K562 (cell line): ENCODE data around the gene RUVBL2. TPM values are rescaled to one million over a fixed set of nuclear protein-coding genes. Genes with fewer than 3 reads are reported as not detected.
A peak's percentile ranks its signal among the peaks of the same experiment; 100 is the strongest.

ENCODE experiments used
- ATAC-seq: fragments of 200-7000 bp; cut with Tn5 transposase; 3 replicates; pipeline ENCODE4 v1.9.1; 2020; ENCODE audit warnings: moderate library complexity
- Bru-seq: library from RNA; stranded (reverse); fragments of 400-500 nt; gene quantifications from one replicate; lab custom pipeline; 2021; lab: Mats Ljungman, UMichigan
- BruChase-seq, 2 experiments: library from RNA; stranded (reverse); fragments of 400-500 nt; gene quantifications; one replicate each; lab custom pipeline; 2021; lab: Mats Ljungman, UMichigan
- BruUV-seq: library from RNA; stranded (reverse); fragments of 400-500 nt; replicated peaks from 2 replicates; lab custom pipeline; 2021; lab: Mats Ljungman, UMichigan
- CTCF ChIA-PET: fragments of 300-600 bp; formaldehyde crosslinking; extraction: SDS; loops from one replicate; lab custom pipeline; 2021; ENCODE audit warnings: low intra/inter-chr PET ratio; lab: Yijun Ruan, JAX
- POLR2A ChIA-PET: fragments of 300-600, 350-650 bp; sonication (Branson Sonifier 250); formaldehyde crosslinking; extraction: SDS; loops from one replicate; lab custom pipeline; 2021; ENCODE audit warnings: antibody characterized with exemption, inconsistent platforms; lab: Yijun Ruan, JAX
- DNase-seq, 4 experiments: peaks; one replicate each; pipeline versions ENCODE4 v3.0.0 to v3.0.0-alpha.2; 2011 to 2018; ENCODE audit warnings: low spot score in 3 of 4, mixed read lengths in 3 of 4; ENCODE audit errors: extremely low read depth in 1 of 4
- FAIRE-seq: peaks from 2 replicates; lab custom pipeline; 2011; peaks lifted over from hg19 to GRCh38; lab: Jason Lieb, UNC
- H2AFZ ChIP-seq: 2 replicates; pipeline ENCODE4 v1.6.0; 2011; ENCODE audit warnings: low read depth, low read length, control low read depth, inconsistent platforms
- H3K27ac ChIP-seq: fragments of 200-600 bp; 3 replicates; pipeline ENCODE4 v1.8.0; 2011; ENCODE audit warnings: low read depth, mild to moderate bottlenecking, control low read depth, inconsistent platforms, low read length, moderate library complexity, mixed read lengths; ENCODE audit errors: extremely low read depth
- H3K27me3 ChIP-seq, 2 experiments: fragments of 300-600 bp in 1 of 2; 2 replicates in 1 of 2; 3 replicates in 1 of 2; pipeline versions ENCODE4 v1.6.0 to v1.8.0; 2011; ENCODE audit warnings: inconsistent platforms in 2 of 2, low read length in 2 of 2, mild to moderate bottlenecking in 1 of 2, mixed read lengths in 1 of 2, moderate library complexity in 1 of 2; ENCODE audit not compliant: control insufficient read depth in 2 of 2, insufficient read depth in 2 of 2
- H3K36me3 ChIP-seq: fragments of 300-600 bp; 3 replicates; pipeline ENCODE4 v1.8.0; 2011; ENCODE audit warnings: mild to moderate bottlenecking, low read length, inconsistent platforms; ENCODE audit not compliant: control insufficient read depth, insufficient read depth
- H3K4me1 ChIP-seq, 2 experiments: fragments of 200-600 bp in 1 of 2; replicated peaks in 1 of 2; 2 replicates in 1 of 2; 3 replicates in 1 of 2; pipeline versions ENCODE4 v1.5.1 to v1.8.0; 2011; ENCODE audit warnings: inconsistent platforms in 2 of 2, low read length in 2 of 2, mild to moderate bottlenecking in 1 of 2, mixed read lengths in 1 of 2, moderate library complexity in 1 of 2; ENCODE audit not compliant: control insufficient read depth in 2 of 2, insufficient read depth in 2 of 2
- H3K4me2 ChIP-seq: 2 replicates; pipeline ENCODE4 v1.6.1; 2011; ENCODE audit warnings: low read length, control low read depth, inconsistent platforms, mixed read lengths; ENCODE audit not compliant: insufficient read depth
- H3K4me3 ChIP-seq: fragments of 200-600 bp; sonication (generic), shearing (Covaris generic); 2 replicates; pipeline ENCODE4 v1.5.1; 2016; ENCODE audit warnings: control low read depth, inconsistent platforms
- H3K79me2 ChIP-seq: fragments of 200-600 bp; 3 replicates; pipeline ENCODE4 v1.8.0; 2011; ENCODE audit warnings: low read length, inconsistent platforms; ENCODE audit not compliant: control insufficient read depth, insufficient read depth
- H3K9ac ChIP-seq, 2 experiments: 2 replicates each; pipeline versions ENCODE4 v1.6.0 to v1.6.1; 2011; ENCODE audit warnings: low read depth in 2 of 2, low read length in 2 of 2, control low read depth in 1 of 2, inconsistent platforms in 1 of 2, mild to moderate bottlenecking in 1 of 2, mixed read lengths in 1 of 2; ENCODE audit not compliant: insufficient read depth in 1 of 2
- H3K9me1 ChIP-seq: one replicate; pipeline ENCODE4 v1.6.0; 2011; ENCODE audit warnings: inconsistent platforms, mild to moderate bottlenecking, low read length, moderate library complexity; ENCODE audit not compliant: control insufficient read depth, insufficient read depth
- H3K9me3 ChIP-seq: replicated peaks from 2 replicates; pipeline ENCODE4 v1.5.1; 2011; ENCODE audit warnings: low read depth, low read length, inconsistent platforms; ENCODE audit not compliant: control insufficient read depth, insufficient read depth
- H4K20me1 ChIP-seq: replicated peaks from 2 replicates; pipeline ENCODE4 v1.6.1; 2011; ENCODE audit warnings: low read length, inconsistent platforms, mixed read lengths; ENCODE audit not compliant: control insufficient read depth, insufficient read depth
- DACH1 ChIP-seq: fragments of 450-650 bp; IDR thresholded peaks from 2 replicates; pipeline ENCODE4 v1.6.1; 2018; ENCODE audit not compliant: partially characterized antibody
- FIP1L1 ChIP-seq: fragments of 200-400 bp; formaldehyde crosslinking; IDR thresholded peaks from 2 replicates; pipeline ENCODE4 v1.6.1; 2018; ENCODE audit warnings: mild to moderate bottlenecking, low read depth, low read length; ENCODE audit not compliant: poor library complexity, severe bottlenecking
- FOXM1 ChIP-seq, 2 experiments: fragments of 450-650 bp in 1 of 2; sonication (generic) in 1 of 2; formaldehyde crosslinking in 1 of 2; IDR thresholded peaks; 2 replicates each; pipeline versions ENCODE4 v1.6.1 to v1.9.0; 2017 to 2022; ENCODE audit warnings: low read depth in 2 of 2, mild to moderate bottlenecking in 2 of 2, missing genetic modification reagents in 1 of 2, moderate library complexity in 1 of 2
- HNRNPLL ChIP-seq: fragments of 200-400 bp; formaldehyde crosslinking; IDR thresholded peaks from 2 replicates; pipeline ENCODE4 v1.6.1; 2017; ENCODE audit warnings: low read length, low read depth, mild to moderate bottlenecking; ENCODE audit not compliant: poor library complexity, severe bottlenecking
- MEIS2 ChIP-seq: fragments of 450-650 bp; IDR thresholded peaks from 2 replicates; pipeline ENCODE4 v1.6.1; 2014; ENCODE audit warnings: mild to moderate bottlenecking; ENCODE audit not compliant: partially characterized antibody
- PHF20 ChIP-seq: fragments of 450-650 bp; IDR thresholded peaks from 2 replicates; pipeline ENCODE4 v1.6.1; 2018; ENCODE audit not compliant: partially characterized antibody
- PML ChIP-seq: IDR thresholded peaks from 2 replicates; pipeline ENCODE4 v1.6.1; 2012; ENCODE audit warnings: low read length, inconsistent platforms
- SP2 ChIP-seq: IDR thresholded peaks from 2 replicates; pipeline ENCODE4 v1.6.1; 2011; ENCODE audit warnings: mild to moderate bottlenecking, low read depth, low read length, moderate library complexity; ENCODE audit not compliant: poor library complexity, severe bottlenecking; ENCODE audit errors: extremely low read depth
- TAF1 ChIP-seq: IDR thresholded peaks from 2 replicates; pipeline ENCODE4 v1.6.1; 2011; ENCODE audit warnings: mild to moderate bottlenecking, low read length, moderate library complexity; ENCODE audit not compliant: insufficient read depth, control insufficient read depth, severe bottlenecking; ENCODE audit errors: extremely low read depth
- ZNF146 ChIP-seq: IDR thresholded peaks from one replicate; pipeline ENCODE4 v1.6.1; 2018; ENCODE audit warnings: missing compliant biosample characterization; ENCODE audit not compliant: unreplicated experiment
- WGBS: fragments of 100-300 bp; shearing (Covaris generic); methylation state at CpG from one replicate; pipeline ENCODE4 v1.1.6; 2016; ENCODE audit warnings: low coverage, mixed read lengths; ENCODE audit not compliant: insufficient coverage; ENCODE audit errors: missing lambda C conversion rate; 5-methylcytosine and 5-hydroxymethylcytosine counted together
- in situ Hi-C: fragments of 300-500 bp; cut with MboI; formaldehyde crosslinking; loops from 4 replicates; pipeline ENCODE4 v1.15.0; 2018; ENCODE audit warnings: inconsistent platforms, mixed read lengths
- intact Hi-C: fragments of 100-400 bp; cut with micrococcal nuclease; formaldehyde crosslinking; loops from 2 replicates; pipeline ENCODE4 v1.14.2; 2022
- long read RNA-seq, 3 experiments: library from polyadenylated mRNA in 2 of 3; library from RNA in 1 of 3; unstranded in 2 of 3; stranded (forward) in 1 of 3; transcript quantifications; one replicate each; pipeline ENCODE4 v2.0.0, GENCODE V29; 2019 to 2022
- polyA minus RNA-seq, 3 experiments: library from RNA; depleted of rRNA, polyadenylated mRNA; stranded (reverse); fragments of >200 nt; gene quantifications; 2 replicates each; pipeline ENCODE4 v1.2.3, GENCODE V29; 2011
- polyA plus RNA-seq, 8 experiments: library from polyadenylated mRNA; depleted of rRNA in 4 of 8; stranded (reverse) in 5 of 8; unstranded in 3 of 8; fragments of >200 nt; fragmentation: Nextera tagmentation in 2 of 8; fragmentation: Illumina TruSeq in 1 of 8; extraction: Ambion mirVana in 2 of 8; extraction: Trizol in 1 of 8; gene quantifications; 2 replicates each; pipeline versions ENCODE4 v1.2.1 to v1.2.3, GENCODE V29; 2011 to 2014; ENCODE audit warnings: inconsistent platforms in 1 of 8, missing spikeins in 1 of 8
- total RNA-seq, 7 experiments: library from RNA; depleted of rRNA in 6 of 7; stranded (reverse); fragments of >200 nt in 6 of 7; fragmentation: Illumina TruSeq in 2 of 7; extraction: Trizol in 2 of 7; gene quantifications; 2 replicates each; pipeline versions ENCODE4 v1.2.1 to v1.2.3, GENCODE V29; 2011 to 2021; ENCODE audit warnings: low replicate concordance in 1 of 7
- TF ChIP-seq, protein P1 (sequence below), 2 experiments: IDR thresholded peaks; 2 replicates each; pipeline ENCODE4 v1.6.1; 2012; ENCODE audit warnings: improper control_type of control experiment in 2 of 2, low read depth in 2 of 2, low read length in 2 of 2, borderline replicate concordance in 1 of 2

The RUVBL2 gene
- total RNA-seq (2011; cell fraction: chromatin; rRNA removed; ENCODE audit: low replicate concordance), result 106 and 309 TPM in 2 replicates
- total RNA-seq (2011; cell fraction: nucleolus; rRNA removed), result 270 and 321 TPM in 2 replicates
- 174 and 179 TPM in 2 replicates for total RNA-seq (2011; cell fraction: nucleoplasm; rRNA removed)
- total RNA-seq (2014; rRNA removed) (453 and 558 TPM in 2 replicates), total RNA-seq (2014; rRNA removed; fragmentation: Illumina TruSeq; extraction: Trizol) (56.6 and 95.4 TPM in 2 replicates), total RNA-seq (2015; rRNA removed; fragmentation: Illumina TruSeq; extraction: Trizol) (282 and 294 TPM in 2 replicates), total RNA-seq (2021) (335 and 343 TPM in 2 replicates), polyA plus RNA-seq (2011; rRNA removed) (237 and 273 TPM in 2 replicates), polyA plus RNA-seq (2014; fragmentation: Illumina TruSeq; extraction: Trizol) (165 and 339 TPM in 2 replicates), polyA plus RNA-seq (2014; fragmentation: Nextera tagmentation; extraction: Ambion mirVana) (10 to 100 TPM; 71.4 to 95.3 TPM), polyA plus RNA-seq (2014; rRNA removed) (310 and 330 TPM in 2 replicates), polyA minus RNA-seq (2011; rRNA and poly(A)+ RNA removed) (168 and 344 TPM in 2 replicates), Bru-seq, nascent RNA (percentile 84 among the genes with signal in this experiment), BruChase-seq, experiment 1, labeled RNA remaining after a 2-hour chase (percentile 75 among the genes with signal in this experiment), BruChase-seq, experiment 2, labeled RNA remaining after a 6-hour chase (percentile 72 among the genes with signal in this experiment)
- polyA plus RNA-seq (2011; cell fraction: cytosol; rRNA removed), result 435 and 727 TPM in 2 replicates
- 267 and 312 TPM in 2 replicates for polyA plus RNA-seq (2011; cell fraction: nucleus; rRNA removed)
- polyA plus RNA-seq (2012), result 308 and 401 TPM in 2 replicates
- 335 and 352 TPM in 2 replicates for polyA minus RNA-seq (2011; cell fraction: cytosol; rRNA and poly(A)+ RNA removed)
- polyA minus RNA-seq (2011; cell fraction: nucleus; rRNA and poly(A)+ RNA removed), result 89.8 and 126 TPM in 2 replicates
- long read RNA-seq, experiment 1, transcript RUVBL2-205 (2 exons, 546 nt), result minor isoform, 41 of 1,106 reads
- long read RNA-seq, experiment 1, transcript RUVBL2-206 (15 exons, 2,009 nt), result major isoform, 518 of 1,106 reads
- long read RNA-seq, experiment 1, partial matches to known transcripts, result 452 of 1,106 reads
- long read RNA-seq, experiment 1, other reads (novel, unspliced or antisense), result 93 of 1,106 reads
- long read RNA-seq, experiment 2, transcript RUVBL2-206 (15 exons, 2,009 nt), result major isoform, 110 of 426 reads
- long read RNA-seq, experiment 2, partial matches to known transcripts, result 280 of 426 reads
- long read RNA-seq, experiment 2, other reads (novel, unspliced or antisense), result 34 of 426 reads
- long read RNA-seq, experiment 3, transcript RUVBL2-206 (15 exons, 2,009 nt), result major isoform, 787 of 1,039 reads
- long read RNA-seq, experiment 3, partial matches to known transcripts, result 170 of 1,039 reads
- long read RNA-seq, experiment 3, other reads (novel, unspliced or antisense), result 82 of 1,039 reads

DNA sequence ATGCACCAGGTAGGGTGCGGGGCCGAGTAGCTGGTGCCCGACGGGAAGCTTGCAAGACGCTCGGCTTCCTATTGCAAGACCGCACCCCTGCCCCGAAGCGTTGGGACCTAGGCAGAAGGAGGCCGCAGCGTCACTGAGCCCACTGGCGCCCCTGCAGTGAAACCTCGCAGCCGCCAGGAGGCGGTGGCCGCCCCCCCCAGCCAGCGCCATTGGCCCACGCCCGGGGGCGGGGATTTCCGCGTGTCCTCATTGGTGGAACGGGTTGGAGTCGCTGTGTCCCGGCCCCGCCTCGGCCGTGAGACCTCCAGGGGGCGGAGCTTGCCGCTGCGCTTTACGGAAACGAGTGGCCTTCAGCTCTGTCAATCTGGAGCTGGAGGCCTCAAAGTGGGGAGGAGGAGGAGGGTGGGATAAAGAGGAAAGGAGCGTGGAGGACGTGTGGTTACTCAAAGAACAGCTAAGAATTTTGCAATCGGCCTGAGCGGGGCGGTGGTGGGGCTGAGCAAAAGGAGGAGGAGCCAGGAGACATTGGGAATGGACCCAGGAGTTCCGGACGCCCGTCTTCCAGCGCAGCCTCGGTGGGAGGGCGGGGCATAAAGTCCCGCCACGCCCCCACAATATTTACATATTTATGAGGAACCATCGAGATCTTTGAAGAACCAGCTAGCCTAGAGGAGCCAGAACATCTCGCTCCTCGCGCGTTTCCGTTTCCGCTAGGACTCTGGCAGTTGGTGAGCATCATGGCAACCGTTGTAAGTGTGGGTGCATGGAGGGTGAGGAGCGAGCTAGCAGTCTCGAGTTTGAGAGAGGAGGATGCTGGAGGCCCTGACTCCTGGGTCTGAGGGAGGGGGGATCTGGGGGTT, at the start of gene RUVBL2, which contains the start of gene GYS1:
Gene RUVBL2 (plus strand): TSS at position 713 of the 860 bp plus-strand sequence. CDS start 25 bp downstream, at position 738.
Gene GYS1 (minus strand): TSS at position 135 of the 860 bp plus-strand sequence. CDS start 197 bp downstream, outside the sequence.
- DNase-seq, result peak; percentile 98 to 100 (median 99)
- Histone ChIP-seq H2AFZ (peak within 1 kb of the TSS; percentile 88), H3K4me3 (peak within 1 kb of the TSS; percentile 87), H3K4me2 (peak within 1 kb of the TSS; percentile 99), H3K27ac (peak within 1 kb of the TSS; percentile 91), H3K79me2 (peaks cover 76% of the 10 kb centered on the region), H3K9ac (peak within 1 kb of the TSS; percentile 94 to 95), H3K9me1 (no peaks in the 10 kb centered on the region), H3K4me1 (peaks cover 5 to 30% of the 10 kb centered on the region in 2 experiments; a peak in 4 of 5 replicates), H3K27me3 (no peaks in the 10 kb centered on the region), H3K9me3 (no peaks in the 10 kb centered on the region), H3K36me3 (peaks cover 46% of the 10 kb centered on the region), H4K20me1 (no peaks in the 10 kb centered on the region)
- in situ Hi-C loops (no loop called here), intact Hi-C loops (loop anchor here (10.0 kb wide), 2 partner anchors 161 to 231 kb away; partner anchors contain the start of genes HRC and TRPM4)
- FAIRE-seq, result peak; percentile 100
- POLR2A ChIA-PET, result interaction anchor here (0.6 to 3.0 kb wide), 20 partner anchors 8 to 1153 kb away, joined by 3 to 42 read pairs (median 4); partner anchors contain the start of genes FTL and SLC6A16
- WGBS, result 1% methylated on average over 54 of the region's 56 CpGs
- peak; percentile 95 for ATAC-seq
- TSS peak; percentile 69 for BruUV-seq
- CTCF ChIA-PET, result interaction anchor here (0.7 kb wide), 1 partner anchor 115 kb away, joined by 3 read pairs; no protein-coding TSS in a partner anchor
- TF ChIP-seq ZNF146 (CRISPR knock-in tag), result no peak
- peak; percentile 79 for TF ChIP-seq FIP1L1
- no peak for TF ChIP-seq FOXM1 (IDR thresholded peaks at IDR 0.05; ENCODE audit: low read depth)
- 0 out of 2 replicates have a peak, but pooled peaks have one; percentile 41 for TF ChIP-seq FOXM1 (CRISPR knock-in tag; IDR thresholded peaks at IDR 0.05; ENCODE audit: low read depth)
- TF ChIP-seq DACH1, result no peak
- TF ChIP-seq PML, result peak; percentile 82
- TF ChIP-seq, protein P1, sequence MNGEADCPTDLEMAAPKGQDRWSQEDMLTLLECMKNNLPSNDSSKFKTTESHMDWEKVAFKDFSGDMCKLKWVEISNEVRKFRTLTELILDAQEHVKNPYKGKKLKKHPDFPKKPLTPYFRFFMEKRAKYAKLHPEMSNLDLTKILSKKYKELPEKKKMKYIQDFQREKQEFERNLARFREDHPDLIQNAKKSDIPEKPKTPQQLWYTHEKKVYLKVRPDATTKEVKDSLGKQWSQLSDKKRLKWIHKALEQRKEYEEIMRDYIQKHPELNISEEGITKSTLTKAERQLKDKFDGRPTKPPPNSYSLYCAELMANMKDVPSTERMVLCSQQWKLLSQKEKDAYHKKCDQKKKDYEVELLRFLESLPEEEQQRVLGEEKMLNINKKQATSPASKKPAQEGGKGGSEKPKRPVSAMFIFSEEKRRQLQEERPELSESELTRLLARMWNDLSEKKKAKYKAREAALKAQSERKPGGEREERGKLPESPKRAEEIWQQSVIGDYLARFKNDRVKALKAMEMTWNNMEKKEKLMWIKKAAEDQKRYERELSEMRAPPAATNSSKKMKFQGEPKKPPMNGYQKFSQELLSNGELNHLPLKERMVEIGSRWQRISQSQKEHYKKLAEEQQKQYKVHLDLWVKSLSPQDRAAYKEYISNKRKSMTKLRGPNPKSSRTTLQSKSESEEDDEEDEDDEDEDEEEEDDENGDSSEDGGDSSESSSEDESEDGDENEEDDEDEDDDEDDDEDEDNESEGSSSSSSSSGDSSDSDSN (IDR thresholded peaks at IDR 0.05; ENCODE audit: borderline replicate concordance in 1 of 2, low read depth in 2 of 2, low read length in 2 of 2), result 0 out of 4 replicates have a peak, but pooled peaks of 1 of the 2 experiments have one; percentile 59
- peak; percentile 43 for TF ChIP-seq PHF20
- peak; percentile 93 for TF ChIP-seq SP2
- TF ChIP-seq MEIS2, result peak; percentile 8
- TF ChIP-seq TAF1, result peak; percentile 95
- TF ChIP-seq HNRNPLL, result peak; percentile 57
